Body of pancreas (tissue), 4 donors: Measurements from ENCODE around the gene TNIP1. TPM values are rescaled to one million over a fixed set of nuclear protein-coding genes. Genes with fewer than 3 reads are reported as not detected.

Experiments
- ATAC-seq: fragments of 150-250 bp; one replicate; pipeline ENCODE4 v1.9.1; 2016
- DNase-seq, 4 donors: peaks; one replicate each; pipeline ENCODE4 v3.0.0-alpha.2; 2019
- H3K27ac ChIP-seq, 4 donors: fragments of 200-600 bp; sonication (generic); 1 replicate in 3 of 4; 2 replicates in 1 of 4; pipeline versions ENCODE4 v1.5.1 to v1.6.1; 2016 to 2019; ENCODE audit warnings: mild to moderate bottlenecking in 1 of 4, mixed read lengths in 1 of 4, moderate library complexity in 1 of 4
- H3K27me3 ChIP-seq, 2 donors: fragments of 200-600 bp; sonication (generic); one replicate each; pipeline ENCODE4 v1.6.0; 2016; ENCODE audit warnings: mild to moderate bottlenecking in 1 of 2
- H3K36me3 ChIP-seq, 2 donors: fragments of 200-600 bp; sonication (generic); replicated peaks in 1 of 2; 2 replicates each; pipeline ENCODE4 v1.5.1; 2016; ENCODE audit warnings: low read depth in 2 of 2; ENCODE audit not compliant: insufficient read depth in 1 of 2
- H3K4me1 ChIP-seq: fragments of 200-600 bp; sonication (generic); one replicate; pipeline ENCODE4 v1.6.0; 2016
- H3K4me3 ChIP-seq, 2 donors: fragments of 200-600 bp; sonication (generic); 1 replicate in 1 of 2; 2 replicates in 1 of 2; pipeline ENCODE4 v1.5.1; 2016 to 2019
- H3K9me3 ChIP-seq, 3 donors: fragments of 200-600 bp; sonication (generic); 1 replicate in 2 of 3; 2 replicates in 1 of 3; pipeline ENCODE4 v1.5.1; 2016
- CTCF ChIP-seq, 7 experiments: fragments of 450-650 bp in 4 of 7; fragments of 200-600 bp in 3 of 7; sonication (generic) in 3 of 7; IDR thresholded peaks; one replicate each; pipeline ENCODE4 v1.5.1; 2016 to 2019; ENCODE audit warnings: antibody characterized with exemption in 7 of 7
- POLR2A ChIP-seq, 3 donors: fragments of 450-650 bp; IDR thresholded peaks; one replicate each; pipeline ENCODE4 v1.6.1; 2016; ENCODE audit warnings: antibody characterized with exemption in 3 of 3, mild to moderate bottlenecking in 2 of 3
- WGBS, 2 donors: methylation state at CpG; one replicate each; pipeline ENCODE4 v1.1.5; 2017; 5-methylcytosine and 5-hydroxymethylcytosine counted together
- intact Hi-C: fragments of 100-400 bp; cut with DNase I; formaldehyde crosslinking; loops from one replicate; pipeline ENCODE4 v1.15.1; 2023
- total RNA-seq, 2 donors: library from RNA; depleted of rRNA; stranded (reverse); fragments of >200 nt; gene quantifications; one replicate each; pipeline ENCODE4 v1.1.0, GENCODE V29; 2016

Gene TNIP1
- total RNA-seq, 2 donors from 2014 or later, result 89.3 to 111 TPM

GRCh38 chr5:151068433-151069197 is 12.2 kb downstream of the TNIP1 start:
- 51 to 53% methylated on average over 11 to 12 of the region's 12 CpGs for WGBS, 2 donors
- Histone ChIP-seq H3K4me1 (peaks cover 67% of the 10 kb centered on the region), H3K9me3 (no peaks in the 10 kb centered on the region), H3K36me3 (no peaks in the 10 kb centered on the region), H3K27me3 (no peaks in the 10 kb centered on the region), H3K27ac (peak overlapping the region in 2 of 4 donors; percentile 39 to 45), H3K4me3 (no peak overlapping the region)
- TF ChIP-seq POLR2A (IDR thresholded peaks at IDR 0.05) (no peak), CTCF (IDR thresholded peaks at IDR 0.05) (no peak)
- ATAC-seq, result peak; percentile 29
- no peak for DNase-seq
- intact Hi-C loops, result no loop called here

GRCh38 chr5:151067632-151068432 is 13.0 kb downstream of the TNIP1 start:
- DNase-seq (no peak), ATAC-seq (peak; percentile 15)
- TF ChIP-seq POLR2A (IDR thresholded peaks at IDR 0.05), result no peak
- TF ChIP-seq CTCF (IDR thresholded peaks at IDR 0.05), result no peak
- Histone ChIP-seq H3K4me1 (peaks cover 74% of the 10 kb centered on the region), H3K4me3 (no peak overlapping the region), H3K27me3 (no peaks in the 10 kb centered on the region), H3K36me3 (no peaks in the 10 kb centered on the region), H3K27ac (peak overlapping the region in 2 of 4 donors; percentile 39 to 45), H3K9me3 (no peaks in the 10 kb centered on the region)
- intact Hi-C loops, result no loop called here
- WGBS, 2 donors, result 79 to 82% methylated on average over 14 of the region's 14 CpGs

- DNase-seq (no peak), ATAC-seq (no peak)
- intact Hi-C loops, result no loop called here
- peaks cover 70% of the 10 kb centered on the region for H3K4me1 ChIP-seq
- no peak overlapping the region for H3K4me3 ChIP-seq
- H3K36me3 ChIP-seq, result peaks cover 0 to 2% of the 10 kb centered on the region in 2 donors
- no peak for TF ChIP-seq CTCF (IDR thresholded peaks at IDR 0.05)
- TF ChIP-seq POLR2A (IDR thresholded peaks at IDR 0.05), result no peak
- H3K27me3 ChIP-seq, result no peaks in the 10 kb centered on the region
- no peak overlapping the region for H3K27ac ChIP-seq
- no peaks in the 10 kb centered on the region for H3K9me3 ChIP-seq
- WGBS, 2 donors, result 77 to 88% methylated on average over 6 of the region's 6 CpGs
Observed at GRCh38 chr5:151066920-151067319, 13.9 kb downstream of the TNIP1 start.

GRCh38 chr5:151065609-151066008 is 15.2 kb downstream of the TNIP1 start:
- ATAC-seq, result no peak
- H3K4me1 ChIP-seq, result peaks cover 59% of the 10 kb centered on the region
- H3K27ac ChIP-seq, result no peak overlapping the region
- intact Hi-C loops, result no loop called here
- no peak for DNase-seq
- no peaks in the 10 kb centered on the region for H3K27me3 ChIP-seq
- 83 to 85% methylated on average over 1 of the region's 1 CpG for WGBS, 2 donors
- no peaks in the 10 kb centered on the region for H3K9me3 ChIP-seq
- TF ChIP-seq POLR2A (IDR thresholded peaks at IDR 0.05), result no peak
- no peak for TF ChIP-seq CTCF (IDR thresholded peaks at IDR 0.05)
- H3K36me3 ChIP-seq, result peaks cover 2 to 7% of the 10 kb centered on the region in 2 donors
- no peak overlapping the region for H3K4me3 ChIP-seq
